GM20000 (cell line): ENCODE results near the gene CPLX3.
A peak's percentile ranks its signal among the peaks of the same experiment; 100 is the strongest.
"Not testable (repeated sequence)": the region's sequence is repeated elsewhere in the genome, so short reads cannot be mapped to it uniquely, and the experiment has no call there.

Experiments
- DNase-seq: peaks from one replicate; pipeline ENCODE4 v3.0.0; 2012; ENCODE audit warnings: low spot score
- CTCF ChIP-seq: IDR thresholded peaks from 2 replicates; pipeline ENCODE4 v1.5.1; 2012; ENCODE audit warnings: mild to moderate bottlenecking, control low read depth; ENCODE audit errors: extremely low read depth, missing control alignments

CPLX3 gene

DNA sequence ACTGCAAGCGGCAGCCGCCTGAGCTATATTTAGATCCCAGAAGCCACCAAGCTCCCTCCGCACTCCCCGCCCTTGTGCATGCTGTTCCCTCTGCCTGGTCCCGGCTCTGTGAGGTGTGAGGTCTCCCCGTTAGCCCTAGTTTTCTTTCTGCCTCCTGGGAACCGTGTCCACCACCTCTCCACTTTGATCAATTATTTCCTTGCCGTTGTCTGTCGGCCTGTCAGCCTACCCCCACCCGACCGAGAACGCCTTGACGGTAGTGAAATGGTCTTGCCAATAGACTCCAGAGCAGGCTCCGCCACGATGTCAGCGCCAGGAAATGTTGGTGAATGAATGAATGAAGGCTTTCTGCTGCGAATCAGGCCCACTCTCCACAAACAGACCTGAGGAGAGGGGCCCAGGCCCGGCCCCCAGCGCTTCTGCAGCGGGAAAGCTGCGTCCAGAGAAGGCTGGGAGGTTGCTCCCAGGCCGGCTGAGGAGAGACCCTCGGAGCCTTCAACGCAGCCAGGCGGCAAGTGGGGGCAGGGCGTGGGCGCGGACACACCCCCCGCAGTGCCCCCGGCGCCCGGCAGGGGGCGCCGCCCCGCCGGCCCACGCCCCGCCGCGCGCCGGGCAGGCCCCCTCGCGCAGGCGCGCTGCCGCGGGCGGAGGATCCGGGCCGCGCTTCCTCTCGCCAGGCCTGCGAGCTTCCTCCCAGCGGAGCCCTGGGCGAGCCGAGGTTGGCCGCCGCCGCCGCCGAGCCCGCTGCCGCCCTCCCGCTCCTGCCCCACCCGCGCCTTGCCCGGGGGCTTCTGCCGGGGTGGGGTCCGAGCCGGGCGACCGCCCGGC, 44.8 kb upstream of the CPLX3 start, which contains the start of gene CSK:
CSK (plus strand) TSS at position 650 of the 828 bp plus-strand sequence. CDS start 16,218 bp downstream, outside the sequence.
- peak; percentile 43 for TF ChIP-seq CTCF
- peak; percentile 94 for DNase-seq

- no peak for TF ChIP-seq CTCF
- DNase-seq = peak; percentile 68
These were observed 44.0 kb upstream of the CPLX3 start for GRCh38 chr15:74782259-74783071.

GRCh38 chr15:74783072-74783807, 43.2 kb upstream of the CPLX3 start:
- no peak for TF ChIP-seq CTCF
- DNase-seq = no peak

GRCh38 chr15:74783808-74784175, 42.6 kb upstream of the CPLX3 start:
- no peak for TF ChIP-seq CTCF
- no peak for DNase-seq

GRCh38 chr15:74784426-74785193, 41.8 kb upstream of the CPLX3 start:
- DNase-seq = no peak
- no peak for TF ChIP-seq CTCF

DNA sequence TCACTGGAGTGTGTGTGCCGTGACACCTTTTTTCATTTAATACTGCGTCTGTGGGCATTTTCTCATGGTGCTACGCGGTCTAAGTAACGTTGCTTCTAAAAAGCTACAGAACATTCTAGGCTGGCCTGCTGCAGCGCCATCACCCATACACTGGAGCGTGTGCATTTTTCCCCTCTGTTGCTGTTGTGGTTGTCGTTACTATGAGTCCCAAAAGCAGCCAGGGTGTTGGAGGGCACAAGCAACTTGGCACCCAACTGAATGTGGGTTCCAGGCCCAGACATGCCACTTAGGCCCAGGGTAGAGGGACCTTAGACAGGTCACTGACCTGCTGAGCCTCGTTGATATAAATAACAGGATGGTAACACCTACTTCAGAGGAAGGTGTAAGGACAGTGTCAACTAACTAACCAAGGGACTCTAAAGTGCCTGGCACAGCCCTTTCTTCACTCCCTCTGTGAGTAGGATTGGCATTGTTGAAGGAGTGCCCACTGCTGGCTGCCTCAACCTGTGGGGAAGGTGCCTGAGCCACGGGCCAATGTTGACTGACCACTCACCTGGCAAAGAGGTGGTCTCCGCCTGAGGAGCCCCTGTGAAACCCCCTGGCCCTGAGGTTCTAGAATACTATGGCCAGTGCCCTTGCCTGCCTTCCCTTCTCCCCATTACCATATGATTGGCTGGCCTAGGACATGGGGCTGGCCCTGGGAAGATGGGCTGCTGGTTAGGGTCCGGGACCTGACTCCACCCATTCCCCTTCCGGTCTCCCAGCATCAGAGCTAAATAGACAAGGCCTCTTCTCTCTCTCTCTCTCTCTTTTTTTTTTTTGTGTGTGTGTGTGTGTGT, 41.0 kb upstream of the CPLX3 start:
- no peak for TF ChIP-seq CTCF
- DNase-seq = peak; percentile 75

- DNase-seq = not testable (repeated sequence)
These were observed 40.3 kb upstream of the CPLX3 start for GRCh38 chr15:74786081-74786480.
